HEK293 (cell line): ENCODE results near the gene MRTFB.

Source experiments
- CTCF ChIP-seq: fragments of 450-650 bp; formaldehyde crosslinking; IDR thresholded peaks from 2 replicates; pipeline ENCODE4 v1.5.1; 2016; ENCODE audit warnings: missing biosample characterization, missing genetic modification characterization
- MZF1 ChIP-seq: fragments of 450-650 bp; formaldehyde crosslinking; IDR thresholded peaks from 2 replicates; pipeline ENCODE4 v1.5.1; 2017; ENCODE audit warnings: missing biosample characterization, missing genetic modification characterization, borderline replicate concordance
- SP2 ChIP-seq: fragments of 450-650 bp; formaldehyde crosslinking; IDR thresholded peaks from 2 replicates; pipeline ENCODE4 v1.5.1; 2016; ENCODE audit warnings: missing biosample characterization, missing genetic modification characterization
- YY1 ChIP-seq: fragments of 450-650 bp; formaldehyde crosslinking; IDR thresholded peaks from 2 replicates; pipeline ENCODE4 v1.5.1; 2018; ENCODE audit warnings: missing biosample characterization, missing genetic modification characterization
- ZBTB1 ChIP-seq: fragments of 450-650 bp; formaldehyde crosslinking; IDR thresholded peaks from 2 replicates; pipeline ENCODE4 v1.5.1; 2016; ENCODE audit warnings: missing biosample characterization, missing genetic modification characterization
- ZBTB26 ChIP-seq: fragments of 450-650 bp; formaldehyde crosslinking; optimal IDR thresholded peaks from 2 replicates; pipeline ENCODE3; 2016; ENCODE audit warnings: missing biosample characterization, mild to moderate bottlenecking, missing genetic modification characterization
- ZNF121 ChIP-seq: fragments of 450-650 bp; formaldehyde crosslinking; IDR thresholded peaks from 2 replicates; pipeline ENCODE4 v1.5.1; 2016; ENCODE audit warnings: missing biosample characterization, missing genetic modification characterization
- ZNF24 ChIP-seq: fragments of 450-650 bp; formaldehyde crosslinking; IDR thresholded peaks from 2 replicates; pipeline ENCODE4 v1.5.1; 2016; ENCODE audit warnings: missing biosample characterization, missing genetic modification characterization
- ZNF398 ChIP-seq: fragments of 450-650 bp; formaldehyde crosslinking; IDR thresholded peaks from 2 replicates; pipeline ENCODE4 v1.5.1; 2017; ENCODE audit warnings: missing biosample characterization, missing genetic modification characterization
- ZNF560 ChIP-seq: fragments of 450-650 bp; formaldehyde crosslinking; IDR thresholded peaks from 2 replicates; pipeline ENCODE4 v1.5.1; 2017; ENCODE audit warnings: missing biosample characterization, missing genetic modification characterization, borderline replicate concordance
- ZNF791 ChIP-seq: fragments of 450-650 bp; formaldehyde crosslinking; IDR thresholded peaks from 2 replicates; pipeline ENCODE4 v1.5.1; 2016; ENCODE audit warnings: missing biosample characterization, missing genetic modification characterization
- TF ChIP-seq, protein P1 (sequence below): fragments of 450-650 bp; formaldehyde crosslinking; IDR thresholded peaks from 2 replicates; pipeline ENCODE4 v1.5.1; 2016; ENCODE audit warnings: missing biosample characterization, missing genetic modification characterization

DNA sequence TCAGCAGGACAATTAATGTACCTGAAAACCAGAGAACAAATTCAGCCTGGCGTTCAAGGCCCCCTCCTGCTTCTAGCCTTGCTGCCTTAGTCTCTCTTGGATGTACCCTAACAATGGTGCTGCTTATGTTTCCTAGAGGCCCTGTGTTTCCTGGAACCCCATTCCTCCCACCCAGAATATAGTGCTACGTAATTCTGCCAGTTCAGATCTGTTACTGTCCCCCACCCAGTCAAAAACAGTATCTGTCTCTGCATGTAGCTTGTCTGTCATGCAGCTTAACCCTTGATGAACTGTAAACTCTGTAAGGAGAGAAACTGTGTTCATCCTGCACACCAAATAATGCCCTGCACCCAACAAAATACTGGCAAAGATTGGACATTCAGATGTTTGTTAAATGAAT lies 6.8 kb downstream of the MRTFB start:
- TF ChIP-seq CTCF (no peak), ZNF24 (tag by site-specific recombination) (no peak), ZNF791 (tag by site-specific recombination) (no peak), ZNF121 (tag by site-specific recombination) (no peak), ZNF398 (no peak), YY1 (tag by site-specific recombination) (no peak), ZBTB1 (tag by site-specific recombination) (no peak), ZBTB26 (no peak), SP2 (tag by site-specific recombination) (no peak), ZNF560 (tag by site-specific recombination) (no peak), MZF1 (tag by site-specific recombination) (no peak)
- TF ChIP-seq, protein P1, sequence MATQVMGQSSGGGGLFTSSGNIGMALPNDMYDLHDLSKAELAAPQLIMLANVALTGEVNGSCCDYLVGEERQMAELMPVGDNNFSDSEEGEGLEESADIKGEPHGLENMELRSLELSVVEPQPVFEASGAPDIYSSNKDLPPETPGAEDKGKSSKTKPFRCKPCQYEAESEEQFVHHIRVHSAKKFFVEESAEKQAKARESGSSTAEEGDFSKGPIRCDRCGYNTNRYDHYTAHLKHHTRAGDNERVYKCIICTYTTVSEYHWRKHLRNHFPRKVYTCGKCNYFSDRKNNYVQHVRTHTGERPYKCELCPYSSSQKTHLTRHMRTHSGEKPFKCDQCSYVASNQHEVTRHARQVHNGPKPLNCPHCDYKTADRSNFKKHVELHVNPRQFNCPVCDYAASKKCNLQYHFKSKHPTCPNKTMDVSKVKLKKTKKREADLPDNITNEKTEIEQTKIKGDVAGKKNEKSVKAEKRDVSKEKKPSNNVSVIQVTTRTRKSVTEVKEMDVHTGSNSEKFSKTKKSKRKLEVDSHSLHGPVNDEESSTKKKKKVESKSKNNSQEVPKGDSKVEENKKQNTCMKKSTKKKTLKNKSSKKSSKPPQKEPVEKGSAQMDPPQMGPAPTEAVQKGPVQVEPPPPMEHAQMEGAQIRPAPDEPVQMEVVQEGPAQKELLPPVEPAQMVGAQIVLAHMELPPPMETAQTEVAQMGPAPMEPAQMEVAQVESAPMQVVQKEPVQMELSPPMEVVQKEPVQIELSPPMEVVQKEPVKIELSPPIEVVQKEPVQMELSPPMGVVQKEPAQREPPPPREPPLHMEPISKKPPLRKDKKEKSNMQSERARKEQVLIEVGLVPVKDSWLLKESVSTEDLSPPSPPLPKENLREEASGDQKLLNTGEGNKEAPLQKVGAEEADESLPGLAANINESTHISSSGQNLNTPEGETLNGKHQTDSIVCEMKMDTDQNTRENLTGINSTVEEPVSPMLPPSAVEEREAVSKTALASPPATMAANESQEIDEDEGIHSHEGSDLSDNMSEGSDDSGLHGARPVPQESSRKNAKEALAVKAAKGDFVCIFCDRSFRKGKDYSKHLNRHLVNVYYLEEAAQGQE (tag by site-specific recombination): no peak
